HG02623 (cell line): ENCODE data around the gene RGP1.

Source experiments
- ATAC-seq: cut with Tn5 transposase; IDR thresholded peaks from one replicate; pipeline ENCODE4 v1.9.1; 2021; ENCODE audit warnings: moderate library complexity; ENCODE audit not compliant: unreplicated experiment

Gene RGP1

GRCh38 chr9:35769763-35770162 lies 20.7 kb downstream of the RGP1 start:
- no peak for ATAC-seq

DNA sequence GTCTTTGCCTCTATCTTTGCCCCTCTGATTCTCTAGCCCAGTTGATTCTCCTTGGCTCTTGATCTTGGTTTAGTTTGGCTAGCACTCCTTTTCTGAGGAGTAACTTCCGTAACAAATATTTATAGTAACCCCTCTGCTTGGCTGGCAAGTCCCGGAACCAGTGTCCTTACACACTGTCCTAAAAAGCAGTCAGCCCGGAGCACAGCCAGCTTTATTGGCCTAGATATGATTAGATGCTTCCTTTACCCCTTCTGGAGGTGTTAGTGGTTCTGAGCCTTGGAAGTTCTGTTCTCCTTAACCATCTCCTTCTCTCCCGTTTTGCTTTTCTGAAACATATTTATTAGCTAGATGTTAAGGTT lies 22.0 kb downstream of the RGP1 start:
- no peak for ATAC-seq

GRCh38 chr9:35771534-35771933 lies 22.4 kb downstream of the RGP1 start:
- ATAC-seq: no peak

DNA sequence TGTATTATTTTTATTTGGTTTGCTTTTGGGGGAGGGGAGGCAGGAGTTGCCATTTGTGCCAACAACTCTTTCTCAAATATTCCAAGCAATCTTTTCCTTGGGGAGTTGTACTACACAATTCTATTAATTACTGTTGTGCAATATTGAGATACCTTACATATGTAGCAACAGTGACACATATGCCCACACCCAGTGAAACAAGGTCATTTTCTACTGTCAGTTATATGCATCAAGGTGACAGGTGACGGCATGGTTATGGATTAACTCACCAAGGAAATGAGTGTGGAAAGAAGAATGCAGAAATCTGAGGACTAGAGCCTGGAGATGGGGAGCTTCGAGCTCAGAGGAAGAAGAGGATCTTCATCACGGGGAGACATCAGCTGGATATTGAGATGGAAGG lies 22.9 kb downstream of the RGP1 start:
- no peak for ATAC-seq

DNA sequence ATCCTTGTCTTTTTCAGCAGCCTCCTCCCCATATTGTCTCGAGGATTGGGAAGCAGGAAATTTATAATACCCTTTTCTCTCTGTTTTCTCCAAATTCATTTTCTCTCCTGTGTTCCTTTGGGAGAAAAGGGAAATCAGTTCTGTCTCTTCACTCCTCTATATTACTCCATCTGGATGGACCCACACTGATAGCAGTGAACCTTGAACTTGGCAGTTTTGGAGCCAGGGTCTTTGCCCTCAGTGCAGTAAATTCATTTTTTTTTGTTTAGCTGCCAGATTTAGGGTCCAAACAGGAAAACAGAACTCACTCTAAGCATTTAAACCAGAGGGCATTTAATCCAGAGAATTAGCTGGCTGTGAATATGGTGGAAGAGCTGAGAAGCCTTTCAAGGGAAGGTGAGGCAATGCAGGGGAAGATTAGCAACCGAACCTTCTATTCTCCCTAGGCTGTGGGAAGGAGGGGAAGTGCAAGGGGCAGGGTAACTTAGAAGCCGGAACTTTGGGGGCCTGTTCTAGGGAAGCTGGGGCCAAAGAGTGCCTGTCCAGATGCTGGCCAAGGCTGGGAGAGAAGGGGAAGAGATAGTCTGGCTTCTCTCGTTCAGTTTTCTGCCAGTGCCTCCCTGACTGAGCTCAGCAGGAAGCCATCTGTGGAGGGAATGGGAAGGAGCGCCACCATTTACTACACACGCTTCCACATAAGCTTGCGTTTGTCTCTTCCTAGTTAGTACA lies 26.0 kb downstream of the RGP1 start:
- ATAC-seq: no peak

DNA sequence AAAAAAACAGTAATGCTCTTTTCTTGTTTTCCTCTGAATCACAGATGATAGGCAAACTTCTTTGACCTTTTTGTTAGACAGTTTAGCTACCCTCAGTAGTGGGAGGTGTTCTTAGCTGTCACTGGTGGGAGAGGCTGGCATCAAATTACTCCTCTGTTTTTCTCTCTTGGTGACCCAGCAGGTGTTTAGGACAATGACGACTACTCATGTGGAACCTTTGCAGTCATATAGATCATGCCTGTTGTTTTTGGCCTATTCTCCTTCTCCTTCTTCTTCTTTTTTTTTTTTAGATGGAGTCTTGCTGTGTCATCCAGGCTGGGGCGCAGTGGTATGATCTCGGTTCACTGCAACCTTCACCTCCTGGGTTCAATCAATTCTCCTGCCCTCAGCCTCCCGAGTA lies 26.9 kb downstream of the RGP1 start:
- no peak for ATAC-seq

DNA sequence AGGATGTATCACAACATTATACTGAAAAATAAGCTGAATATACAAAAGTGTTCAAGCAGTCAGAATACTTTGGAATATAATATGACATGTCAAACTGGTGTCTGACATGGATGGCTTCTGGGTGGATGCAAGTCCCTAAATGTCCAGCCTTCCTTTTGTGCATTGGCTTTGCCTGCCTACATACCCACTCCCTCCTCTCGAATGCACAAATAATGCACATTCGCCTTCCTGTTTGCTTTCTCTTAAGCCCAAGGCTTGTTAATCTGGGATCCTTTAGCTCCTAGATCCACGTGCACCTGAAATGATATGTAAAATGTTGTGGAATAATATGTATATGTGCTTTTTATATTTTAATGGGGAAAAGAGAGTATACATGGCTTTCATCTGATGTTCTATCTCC lies 29.4 kb downstream of the RGP1 start:
- ATAC-seq: no peak

DNA sequence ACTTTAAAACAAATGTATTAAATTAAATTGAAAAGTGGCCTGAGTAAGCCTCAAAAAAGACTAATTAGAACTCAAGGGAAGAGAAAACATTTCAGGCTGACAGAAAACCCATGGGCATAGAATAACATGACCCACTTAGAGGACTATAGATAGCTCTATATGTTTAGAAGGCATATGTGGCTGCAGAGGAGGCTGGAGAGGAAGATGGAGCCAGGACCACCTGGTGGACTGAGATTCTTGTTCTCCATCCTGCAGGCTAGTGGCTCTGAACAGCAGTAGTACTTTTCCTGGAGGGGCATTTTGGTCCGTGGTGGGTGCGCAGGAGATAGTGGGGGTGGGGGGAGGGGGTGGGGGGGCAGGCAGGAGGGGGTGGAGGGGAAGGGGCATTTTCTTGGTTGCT lies 32.0 kb downstream of the RGP1 start:
- no peak for ATAC-seq

- ATAC-seq: no peak
These were observed 34.3 kb downstream of the RGP1 start for GRCh38 chr9:35783418-35783817.

- no peak for ATAC-seq
These were observed 40.5 kb downstream of the RGP1 start for GRCh38 chr9:35789541-35789940.

DNA sequence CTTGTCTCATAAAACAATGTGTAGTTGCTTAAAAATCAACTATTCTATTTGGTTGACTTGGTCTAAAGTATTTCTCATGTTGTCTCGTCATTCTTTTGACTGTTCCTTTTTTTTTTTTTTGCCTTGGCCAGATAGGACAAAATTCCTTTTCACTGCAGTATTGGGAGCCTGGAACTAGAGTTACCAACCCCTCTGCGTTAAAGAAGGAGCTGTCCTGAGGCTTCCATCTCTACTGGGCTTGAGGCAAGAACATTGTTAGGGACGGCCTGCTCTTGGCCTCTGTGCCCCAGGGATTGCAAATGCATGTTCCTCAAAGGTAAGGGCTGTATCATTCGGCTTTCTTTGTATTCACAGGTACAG lies 40.9 kb downstream of the RGP1 start:
- ATAC-seq: no peak

DNA sequence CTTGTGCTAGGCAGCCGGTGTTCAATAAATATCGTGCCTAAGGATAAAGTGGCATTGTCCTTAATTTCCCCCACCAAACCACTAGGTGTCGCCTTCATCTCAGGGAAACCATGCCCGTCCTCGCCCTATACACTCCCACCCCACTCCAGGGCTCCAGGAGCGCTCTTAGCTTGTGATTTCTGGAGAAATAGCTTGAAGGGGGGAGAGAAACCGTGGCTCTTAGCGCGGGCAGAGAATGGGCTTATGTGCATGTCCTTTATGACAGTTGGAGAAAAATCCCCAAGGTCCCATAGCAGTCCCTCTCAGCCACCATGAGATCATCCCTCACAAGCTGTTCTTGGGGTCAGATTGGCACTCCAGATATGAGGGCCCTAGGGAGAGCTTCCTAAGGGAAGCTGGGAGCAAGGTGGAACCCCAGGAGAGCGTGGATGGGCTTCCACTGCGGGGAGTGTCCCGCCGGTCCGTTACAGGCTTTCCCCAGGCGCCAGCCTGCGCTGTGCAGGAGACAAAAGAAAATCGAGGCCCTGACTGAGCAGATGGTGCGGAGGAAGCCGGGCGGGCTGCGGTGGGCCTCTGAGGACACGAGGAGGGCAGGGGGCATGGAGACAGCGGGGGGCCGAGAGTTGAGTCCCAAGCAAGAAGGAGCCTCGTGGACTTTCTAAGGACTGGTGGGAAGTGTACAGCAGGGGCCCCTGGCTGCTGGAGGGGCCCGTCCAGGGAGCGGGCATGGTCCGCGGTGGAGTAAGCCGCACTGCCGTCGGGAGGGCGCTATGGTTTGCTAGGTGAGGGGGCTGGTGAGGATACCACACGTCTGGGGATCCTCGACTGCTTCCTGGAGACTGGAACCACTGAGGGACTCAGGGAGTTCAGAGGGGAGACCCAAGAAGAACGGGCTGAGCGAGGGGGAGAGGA lies 41.6 kb downstream of the RGP1 start:
- ATAC-seq: no peak

DNA sequence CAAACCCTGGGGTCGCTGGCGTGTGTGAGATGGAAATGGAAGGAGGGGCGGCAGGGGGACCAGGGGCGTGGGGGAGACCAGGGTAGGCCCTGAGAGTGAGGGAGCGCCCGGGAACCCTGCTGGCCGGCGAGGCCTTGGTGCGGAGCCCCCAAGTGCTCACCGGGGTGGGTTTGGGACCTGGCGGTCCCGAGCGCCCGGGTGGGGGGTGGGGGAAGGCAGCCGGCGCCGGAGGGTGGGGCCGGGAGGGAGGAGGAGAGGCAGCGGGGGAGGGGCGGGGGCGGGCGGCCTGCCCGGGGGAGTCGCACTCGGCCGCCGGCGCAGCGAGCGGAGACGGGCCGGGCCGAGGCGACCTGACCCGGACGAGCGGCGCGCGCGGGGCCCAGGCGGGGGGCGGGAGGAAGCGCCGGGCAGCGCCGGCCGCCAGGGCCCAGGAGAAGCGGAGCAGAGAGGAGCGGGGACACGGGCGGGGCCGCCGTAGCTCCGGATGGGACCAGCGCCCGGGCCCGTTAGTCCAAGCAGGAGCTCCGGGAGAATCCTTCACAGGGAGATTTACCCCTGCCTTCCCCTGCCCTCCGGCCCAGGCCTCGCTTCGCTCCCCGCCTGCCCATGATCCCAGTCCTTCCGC lies 42.3 kb downstream of the RGP1 start, which contains the start of gene NPR2:
Gene NPR2 (plus strand): TSS at position 295 of the 625 bp plus-strand sequence. CDS start 818 bp downstream, outside the sequence.
- ATAC-seq: no peak

DNA sequence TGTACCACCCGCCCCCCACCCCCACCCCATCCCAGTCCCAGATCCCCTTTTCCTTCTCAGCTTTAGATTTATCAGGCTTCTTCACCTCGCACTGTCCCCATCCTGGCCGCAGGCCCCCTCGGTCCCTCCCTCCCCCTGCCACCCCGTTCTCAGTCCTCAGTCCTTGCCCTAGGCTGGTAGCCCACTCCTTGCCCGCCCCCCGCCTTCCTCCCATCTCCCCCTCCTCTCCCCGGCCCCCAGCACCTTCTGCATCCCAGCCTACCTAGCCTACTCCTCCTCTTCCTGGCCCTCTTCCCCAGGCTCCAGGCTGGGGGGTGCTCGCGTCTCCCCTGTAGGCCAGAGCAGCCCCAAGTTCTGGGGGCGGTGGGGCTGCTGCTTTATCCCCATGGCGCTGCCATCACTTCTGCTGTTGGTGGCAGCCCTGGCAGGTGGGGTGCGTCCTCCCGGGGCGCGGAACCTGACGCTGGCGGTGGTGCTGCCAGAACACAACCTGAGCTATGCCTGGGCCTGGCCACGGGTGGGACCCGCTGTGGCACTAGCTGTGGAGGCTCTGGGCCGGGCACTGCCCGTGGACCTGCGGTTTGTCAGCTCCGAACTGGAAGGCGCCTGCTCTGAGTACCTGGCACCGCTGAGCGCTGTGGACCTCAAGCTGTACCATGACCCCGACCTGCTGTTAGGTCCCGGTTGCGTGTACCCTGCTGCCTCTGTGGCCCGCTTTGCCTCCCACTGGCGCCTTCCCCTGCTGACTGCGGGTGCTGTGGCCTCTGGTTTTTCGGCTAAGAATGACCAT lies 43.1 kb downstream of the RGP1 start:
- no peak for ATAC-seq

- no peak for ATAC-seq
These were observed 43.7 kb downstream of the RGP1 start for GRCh38 chr9:35792826-35793225.

- ATAC-seq: no peak
These were observed 44.4 kb downstream of the RGP1 start for GRCh38 chr9:35793461-35793860.

GRCh38 chr9:35795695-35796094 lies 46.6 kb downstream of the RGP1 start:
- ATAC-seq: no peak

DNA sequence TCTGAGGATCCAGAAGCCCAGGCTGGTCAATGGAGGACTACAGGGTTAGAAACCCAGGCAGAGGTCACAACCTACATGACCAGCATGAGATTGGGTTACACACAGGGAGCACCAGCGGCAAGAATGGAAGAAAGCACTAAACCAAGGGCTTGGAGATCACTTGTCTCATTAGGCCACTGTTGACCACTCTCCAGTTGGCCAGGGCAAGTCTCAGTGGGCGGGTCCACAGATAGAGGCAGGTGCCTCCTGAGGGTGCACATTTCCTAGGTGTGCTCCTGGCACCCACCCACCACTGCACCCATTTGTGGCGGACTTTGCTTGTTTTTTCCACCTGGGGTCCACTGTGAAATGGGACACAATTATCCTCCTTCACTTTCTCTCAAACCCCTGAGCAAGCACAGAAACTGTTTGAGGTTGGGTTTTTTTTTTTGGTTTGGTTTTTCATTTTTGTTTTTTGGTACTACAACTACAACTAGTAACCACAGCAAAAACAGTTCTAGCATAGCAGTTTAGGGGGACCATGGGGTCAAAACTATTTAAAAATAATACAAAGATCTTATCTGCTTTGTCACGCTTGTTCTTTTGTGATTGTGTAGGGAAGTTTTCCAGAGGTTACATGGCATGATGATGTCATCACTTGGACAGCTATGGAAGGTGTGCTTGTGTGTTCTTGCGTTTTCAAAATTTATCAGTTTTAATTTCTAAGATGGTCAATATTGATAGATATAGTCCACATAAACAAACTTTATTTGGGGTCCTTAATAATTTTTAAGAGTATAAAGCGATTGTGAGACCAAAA lies 48.4 kb downstream of the RGP1 start:
- ATAC-seq: no peak

- no peak for ATAC-seq
These were observed 49.7 kb downstream of the RGP1 start for GRCh38 chr9:35798658-35799374.

GRCh38 chr9:35800530-35800929 lies 51.4 kb downstream of the RGP1 start:
- no peak for ATAC-seq
